ENCODE data around the gene KCTD10.

KCTD10 gene

DNA sequence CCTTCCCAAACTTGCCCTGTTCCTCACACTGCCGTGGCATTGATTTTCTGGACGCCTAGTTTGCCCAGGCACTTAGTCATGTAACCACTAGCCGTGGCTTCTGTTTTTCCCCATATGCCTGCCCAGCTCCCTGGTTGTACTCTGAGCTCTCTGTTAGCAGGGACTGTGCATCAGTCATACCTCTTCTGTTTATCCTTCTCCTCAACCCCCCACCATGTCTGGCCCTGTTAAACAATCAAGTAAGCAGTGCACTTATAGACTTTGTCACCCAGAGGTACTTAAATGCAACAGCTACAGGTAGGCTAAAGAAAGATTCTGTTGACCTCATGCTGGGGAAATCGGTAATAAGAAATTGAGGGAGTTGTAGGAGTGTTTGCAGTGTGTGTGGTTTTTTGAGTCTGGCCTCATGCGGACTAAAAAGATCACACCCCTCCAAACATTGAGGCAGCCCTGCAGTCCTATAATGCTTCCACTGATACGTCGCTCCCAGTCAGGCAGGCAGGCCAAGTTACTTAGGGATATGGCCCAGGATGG, 17.3 kb upstream of the KCTD10 start:
- DNase-seq (ENCODE audit: low spot score) = no peak

GRCh38 chr12:109493938-109494337, 16.8 kb upstream of the KCTD10 start:
- no peak for DNase-seq (ENCODE audit: low spot score)

- no peak for DNase-seq (ENCODE audit: low spot score)
Observed at GRCh38 chr12:109493090-109493489, 16.0 kb upstream of the KCTD10 start.

- no peak for DNase-seq (ENCODE audit: low spot score)
Observed at GRCh38 chr12:109492371-109492770, 15.3 kb upstream of the KCTD10 start.

GRCh38 chr12:109491671-109492070, 14.6 kb upstream of the KCTD10 start:
- DNase-seq (ENCODE audit: low spot score) = no peak

DNA sequence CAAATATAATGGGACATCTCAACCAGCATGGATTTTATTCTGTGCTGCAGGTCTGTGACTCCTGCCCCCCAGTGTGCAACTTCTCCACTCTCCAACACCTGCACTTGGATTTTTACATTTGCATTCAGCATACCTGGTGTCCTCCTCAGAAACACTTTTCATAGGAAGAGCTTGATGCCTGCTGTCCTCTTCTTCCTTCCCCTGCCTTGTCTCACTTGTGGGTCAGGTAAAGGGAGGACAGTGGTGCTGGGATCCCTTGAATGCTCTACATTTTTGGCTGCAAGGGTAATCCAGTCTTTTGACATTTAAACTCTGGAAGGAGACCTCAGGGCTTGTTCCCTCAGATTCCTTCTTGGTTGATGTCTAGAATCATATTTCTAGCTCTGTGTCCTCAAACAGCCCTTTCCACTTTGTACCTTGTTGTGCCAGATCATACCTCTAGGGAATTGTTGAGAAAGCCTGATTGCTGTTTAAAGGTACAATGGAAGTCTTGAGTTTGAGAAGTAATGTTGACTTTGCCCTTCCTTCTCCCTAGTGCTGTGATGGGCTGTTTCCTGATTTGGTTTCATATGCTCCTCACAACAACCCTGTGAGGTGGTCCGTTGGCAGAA, 13.0 kb upstream of the KCTD10 start:
- no peak for DNase-seq (ENCODE audit: low spot score)

- DNase-seq (ENCODE audit: low spot score) = no peak
Observed at GRCh38 chr12:109489016-109489954, 12.2 kb upstream of the KCTD10 start.

GRCh38 chr12:109488051-109488665, 11.1 kb upstream of the KCTD10 start:
- DNase-seq (ENCODE audit: low spot score) = no peak

DNA sequence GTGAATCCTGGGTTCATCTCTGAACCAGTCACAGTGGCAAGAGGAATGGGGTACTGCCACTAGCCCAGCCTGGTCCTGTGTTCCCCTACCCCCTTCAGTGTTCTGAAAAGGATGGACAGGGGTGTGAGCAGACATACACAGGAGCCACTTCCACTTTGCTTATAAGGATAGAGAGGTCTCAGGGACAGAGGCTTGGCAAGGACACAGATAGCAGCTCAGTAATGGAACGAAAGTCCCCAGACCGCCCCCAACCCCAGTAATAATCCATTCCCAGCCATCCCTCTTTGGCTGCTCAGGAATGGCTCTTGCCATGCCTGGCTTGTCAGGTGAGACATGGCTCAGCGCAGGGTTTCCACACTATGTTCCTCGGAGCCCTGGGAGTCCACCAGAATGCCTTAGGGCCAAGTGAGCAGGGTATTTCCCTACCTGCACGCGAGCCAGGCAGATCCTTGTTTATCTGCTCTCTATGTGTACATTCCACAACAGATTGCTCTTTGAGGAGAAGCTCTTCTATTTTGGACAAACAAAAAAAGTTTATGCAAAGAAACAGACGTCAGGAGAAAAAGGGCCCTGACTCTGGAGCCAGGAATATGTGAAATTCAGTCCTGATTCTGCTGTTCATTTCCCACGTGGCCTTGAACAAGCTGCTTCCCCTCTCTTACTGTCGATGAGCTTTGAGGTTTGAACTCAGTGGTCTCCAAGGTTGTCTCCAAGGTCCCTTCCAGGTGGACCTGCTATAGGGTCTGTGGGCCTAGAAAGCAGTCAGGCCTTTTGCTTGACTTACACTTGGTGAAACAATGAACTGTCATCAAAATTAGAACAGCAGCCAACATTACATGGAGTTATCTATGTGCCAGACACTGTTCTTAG, 10.3 kb upstream of the KCTD10 start:
- DNase-seq (ENCODE audit: low spot score) = no peak

DNA sequence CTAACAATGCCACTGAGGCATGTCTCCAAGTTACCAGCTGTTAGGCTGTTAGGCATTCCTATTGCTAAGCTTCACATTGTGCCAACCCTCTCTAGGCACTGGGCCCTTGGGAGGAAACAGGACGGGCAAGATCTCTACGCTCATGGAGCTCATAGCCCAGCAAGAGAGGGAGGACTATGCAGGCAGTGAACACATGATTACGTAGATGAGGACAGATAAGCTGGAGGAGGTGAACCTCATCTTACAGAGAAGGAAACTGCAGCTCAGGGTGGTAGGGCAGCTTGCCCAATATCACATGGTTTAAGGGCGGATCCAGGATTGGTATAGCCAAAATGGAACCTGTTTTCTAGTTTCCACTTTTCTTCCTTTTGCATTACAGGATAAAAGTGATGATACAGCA, 8.1 kb upstream of the KCTD10 start:
- DNase-seq (ENCODE audit: low spot score) = no peak

GRCh38 chr12:109483346-109483745, 6.2 kb upstream of the KCTD10 start:
- no peak for DNase-seq (ENCODE audit: low spot score)

DNA sequence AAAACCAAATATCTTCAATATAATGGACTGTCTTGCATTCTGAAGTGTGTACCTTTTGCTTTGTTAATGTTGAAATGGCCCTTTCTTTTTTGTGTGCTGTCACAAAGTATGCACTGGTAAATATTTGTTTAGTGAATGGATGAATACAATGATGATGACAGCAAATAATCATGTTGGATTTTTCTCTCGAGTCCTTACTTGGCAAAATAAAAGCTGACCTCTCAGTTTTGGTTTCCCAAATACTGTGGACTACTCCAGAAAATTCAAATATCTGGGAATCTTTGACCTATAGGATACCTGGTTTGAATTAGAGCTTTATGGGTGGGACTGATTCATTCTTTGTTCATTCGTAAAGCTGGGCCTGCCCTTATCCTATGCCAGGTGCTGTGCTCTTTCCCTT, 5.8 kb upstream of the KCTD10 start:
- no peak for DNase-seq (ENCODE audit: low spot score)

DNA sequence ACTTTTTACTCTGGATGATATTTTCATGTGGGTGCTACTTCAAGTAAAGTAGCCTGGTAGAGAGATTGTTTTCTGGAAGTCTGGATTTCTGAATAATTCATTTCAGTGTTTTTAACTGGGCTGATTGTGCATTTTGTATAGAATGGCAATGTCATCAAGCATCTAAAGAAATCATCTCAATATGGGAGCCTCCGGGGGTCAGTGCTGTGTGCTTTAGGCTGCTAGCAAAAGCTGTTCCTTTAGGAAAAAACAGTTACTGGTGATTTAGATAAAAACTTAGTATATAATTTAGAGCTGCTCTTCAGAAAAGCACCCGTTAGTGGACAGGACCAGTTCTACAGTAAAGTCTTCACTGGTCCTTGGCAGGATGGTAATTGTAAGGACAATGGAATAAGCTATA, 5.4 kb upstream of the KCTD10 start:
- DNase-seq (ENCODE audit: low spot score) = no peak

- no peak for DNase-seq (ENCODE audit: low spot score)
Observed at GRCh38 chr12:109481863-109482262, 4.8 kb upstream of the KCTD10 start.

GRCh38 chr12:109480356-109480755, 3.3 kb upstream of the KCTD10 start:
- no peak for DNase-seq (ENCODE audit: low spot score)

- DNase-seq (ENCODE audit: low spot score) = no peak
Observed at GRCh38 chr12:109479761-109480160, 2.7 kb upstream of the KCTD10 start.

GRCh38 chr12:109477963-109478315, 839 bp upstream of the KCTD10 start:
- DNase-seq (ENCODE audit: low spot score) = no peak

DNA sequence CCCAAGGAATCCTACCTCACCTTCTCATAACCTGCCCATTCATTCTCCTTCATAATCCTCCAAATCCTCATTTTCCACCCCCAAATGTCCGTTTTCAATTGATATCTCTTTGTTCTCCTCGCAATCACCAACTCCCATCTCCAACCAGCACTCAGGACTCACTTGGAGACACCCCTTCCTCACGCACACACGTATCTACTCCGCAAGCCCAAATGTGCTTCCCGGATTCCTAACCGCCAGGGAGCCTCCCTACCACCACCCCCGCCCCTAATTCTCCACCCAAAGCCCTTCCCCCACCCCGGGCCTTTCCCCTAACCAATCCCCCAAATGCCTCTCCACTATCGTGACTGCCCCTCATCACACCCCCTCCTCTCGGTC, 304 bp downstream of the KCTD10 start:
- no peak for DNase-seq (ENCODE audit: low spot score)

- DNase-seq (ENCODE audit: low spot score) = no peak
Observed at GRCh38 chr12:109475993-109476806, 900 bp downstream of the KCTD10 start.

- DNase-seq (ENCODE audit: low spot score) = no peak
Observed at GRCh38 chr12:109475121-109475520, 2.0 kb downstream of the KCTD10 start.
